ENCODE data around the gene MYO7A. TPM values are rescaled to one million over a fixed set of nuclear protein-coding genes. Genes with fewer than 3 reads are reported as not detected.

The MYO7A gene
- total RNA-seq, 4 donors from 2014 or later, result 0.15 to 4.0 (median 1.2) TPM

GRCh38 chr11:77112641-77113381, 15.2 kb upstream of the MYO7A start:
- DNase-seq, result no peak
- H3K9me3 ChIP-seq, result no peaks in the 10 kb centered on the region

GRCh38 chr11:77113382-77114088, 14.5 kb upstream of the MYO7A start:
- TF ChIP-seq POLR2A (IDR thresholded peaks at IDR 0.05) (no peak), CTCF (IDR thresholded peaks at IDR 0.05) (peak in 5 of 6 experiments; percentile 22 to 41 (median 27))
- DNase-seq, result no peak
- peaks cover 0 to 9% (median 6%) of the 10 kb centered on the region in 3 donors for H3K4me1 ChIP-seq
- H3K27me3 ChIP-seq, result no peaks in the 10 kb centered on the region
- no peak overlapping the region for H3K27ac ChIP-seq
- H3K9me3 ChIP-seq, result no peaks in the 10 kb centered on the region
- H3K36me3 ChIP-seq, result peaks cover 0 to 40% (median 0%) of the 10 kb centered on the region in 3 donors
- intact Hi-C loops (cut with DNase I), result no loop called here
- no peak overlapping the region for H3K4me3 ChIP-seq
- 60 to 70% methylated on average over 7 of the region's 8 CpGs for WGBS, 2 donors

More at GRCh38 chr11:77112641-77113381, 15.2 kb upstream of the MYO7A start:
- Histone ChIP-seq H3K4me1 (peaks cover 0 to 17% (median 12%) of the 10 kb centered on the region in 3 donors), H3K27me3 (no peaks in the 10 kb centered on the region), H3K27ac (no peak overlapping the region), H3K4me3 (no peak overlapping the region), H3K36me3 (peaks cover 0 to 32% (median 0%) of the 10 kb centered on the region in 3 donors)
- TF ChIP-seq POLR2A (IDR thresholded peaks at IDR 0.05), result no peak
- intact Hi-C loops (cut with DNase I), result no loop called here
- 71 to 82% methylated on average over 8 to 15 of the region's 20 CpGs for WGBS, 2 donors

DNA sequence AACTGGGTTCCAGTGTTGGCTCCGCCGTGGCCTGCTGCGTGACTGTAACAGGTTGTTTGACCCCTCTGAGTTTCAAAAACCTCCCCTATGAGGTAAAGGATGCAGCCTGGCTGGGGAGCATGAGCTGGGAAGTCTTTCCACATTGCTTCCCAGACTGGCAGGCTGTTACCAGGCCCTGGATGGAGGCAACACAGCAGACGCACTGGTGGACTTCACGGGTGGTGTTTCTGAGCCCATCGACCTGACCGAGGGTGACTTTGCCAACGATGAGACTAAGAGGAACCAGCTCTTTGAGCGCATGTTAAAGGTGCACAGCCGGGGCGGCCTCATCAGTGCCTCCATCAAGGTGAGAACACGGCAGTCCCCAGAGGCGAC, 14.0 kb upstream of the MYO7A start:
- H3K9me3 ChIP-seq, result no peaks in the 10 kb centered on the region
- WGBS, 2 donors, result 80 to 92% methylated on average over 3 to 5 of the region's 13 CpGs
- no peaks in the 10 kb centered on the region for H3K27me3 ChIP-seq
- no peak overlapping the region for H3K27ac ChIP-seq
- DNase-seq, result no peak
- H3K36me3 ChIP-seq, result peaks cover 0 to 45% (median 0%) of the 10 kb centered on the region in 3 donors
- H3K4me3 ChIP-seq, result no peak overlapping the region
- intact Hi-C loops (cut with DNase I), result no loop called here
- TF ChIP-seq POLR2A (IDR thresholded peaks at IDR 0.05) (no peak), CTCF (IDR thresholded peaks at IDR 0.05) (no peak)
- peaks cover 0 to 9% (median 6%) of the 10 kb centered on the region in 3 donors for H3K4me1 ChIP-seq

GRCh38 chr11:77115181-77115611, 12.8 kb upstream of the MYO7A start:
- intact Hi-C loops (cut with DNase I), result no loop called here
- H3K4me1 ChIP-seq, result no peaks in the 10 kb centered on the region
- H3K27me3 ChIP-seq, result no peaks in the 10 kb centered on the region
- no peak for DNase-seq
- 71 to 82% methylated on average over 1 to 2 of the region's 16 CpGs for WGBS, 2 donors
- H3K9me3 ChIP-seq, result no peaks in the 10 kb centered on the region
- H3K4me3 ChIP-seq, result no peak overlapping the region
- H3K36me3 ChIP-seq, result peaks cover 0 to 56% (median 0%) of the 10 kb centered on the region in 3 donors
- no peak overlapping the region for H3K27ac ChIP-seq
- TF ChIP-seq CTCF (IDR thresholded peaks at IDR 0.05), result peak in 1 of 6 experiments; percentile 26
- no peak for TF ChIP-seq POLR2A (IDR thresholded peaks at IDR 0.05)

DNA sequence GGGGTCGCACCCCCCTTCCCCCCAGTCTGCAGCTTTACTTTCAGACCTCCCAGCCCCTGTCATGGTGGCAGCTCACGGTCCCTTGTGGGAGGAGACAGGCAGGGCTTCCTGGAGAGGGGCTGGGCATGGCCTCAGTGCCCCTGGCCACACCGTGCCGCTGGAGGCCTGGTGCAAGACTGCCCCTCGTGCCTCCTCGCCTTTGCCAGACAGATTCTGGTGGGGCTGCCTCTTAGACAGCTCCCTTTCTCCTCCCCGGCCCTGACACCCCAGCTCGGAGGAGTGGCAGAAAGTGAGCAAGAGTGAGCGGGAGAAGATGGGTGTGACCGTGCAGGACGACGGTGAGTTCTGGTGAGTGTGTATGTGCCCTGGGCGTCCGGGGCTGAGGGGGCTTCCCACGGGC, 12.1 kb upstream of the MYO7A start:
- TF ChIP-seq POLR2A (IDR thresholded peaks at IDR 0.05) (no peak), CTCF (IDR thresholded peaks at IDR 0.05) (no peak)
- Histone ChIP-seq H3K27me3 (no peaks in the 10 kb centered on the region), H3K4me1 (no peaks in the 10 kb centered on the region), H3K9me3 (no peaks in the 10 kb centered on the region), H3K4me3 (no peak overlapping the region), H3K36me3 (peaks cover 0 to 64% (median 0%) of the 10 kb centered on the region in 3 donors), H3K27ac (no peak overlapping the region)
- WGBS, 2 donors, result 86 to 88% methylated on average over 1 to 8 of the region's 15 CpGs
- intact Hi-C loops (cut with DNase I), result no loop called here
- no peak for DNase-seq
